ENCODE measurements around the gene SMARCAL1.

DNA sequence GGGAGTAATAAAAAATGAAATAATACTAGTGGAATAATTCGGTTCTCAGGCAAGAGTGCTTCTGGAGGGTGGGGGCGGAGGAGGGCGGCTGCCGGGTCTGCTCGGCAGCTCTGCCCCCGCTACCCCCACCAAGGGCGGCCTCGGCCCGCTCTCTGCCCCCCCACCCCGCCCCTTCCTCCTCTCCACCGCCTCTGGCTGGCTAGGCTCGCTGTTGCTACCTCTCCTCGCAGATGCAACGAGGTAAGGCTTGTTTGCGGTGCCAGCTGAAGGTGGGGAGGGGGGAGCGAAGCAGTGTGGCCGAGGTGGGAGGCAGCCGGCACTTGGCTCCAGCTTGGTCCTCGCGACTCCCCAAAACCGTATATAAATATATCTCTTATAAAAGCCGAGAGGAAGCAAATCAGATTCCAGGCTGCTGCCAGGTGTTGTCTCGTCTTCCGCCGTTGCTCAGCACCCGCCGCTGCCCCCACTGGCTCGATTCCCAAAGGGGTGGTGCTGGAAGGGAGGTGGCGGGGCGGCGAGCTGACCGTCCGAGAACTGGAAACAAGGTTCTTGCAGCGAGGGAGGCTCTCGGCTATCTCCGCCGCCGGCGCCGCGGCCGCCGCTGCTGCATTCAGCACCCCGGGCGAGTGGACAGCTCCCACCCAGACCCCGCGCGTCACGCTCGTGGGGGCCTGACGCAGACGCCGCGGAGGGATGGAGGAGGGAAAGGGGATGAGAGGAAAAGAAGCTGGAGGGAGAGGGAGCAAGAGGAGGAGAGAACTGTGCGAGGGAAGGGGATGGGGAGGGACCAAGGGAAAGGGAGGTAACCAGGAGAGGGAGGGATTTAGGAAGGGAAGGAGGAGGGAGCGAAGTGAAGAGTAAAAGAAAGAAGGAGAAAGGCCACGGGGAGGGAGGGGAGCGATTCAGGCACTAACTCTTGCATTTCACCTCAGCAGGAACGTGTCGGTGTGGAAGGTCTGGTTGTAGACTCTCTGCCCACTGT lies 40.3 kb upstream of the SMARCAL1 start, which contains the start of gene MARCHF4:
- TF ChIP-seq FOXJ3 (CRISPR knock-in tag; IDR thresholded peaks at IDR 0.05) (no peak), SIN3A (IDR thresholded peaks at IDR 0.05; ENCODE audit: borderline replicate concordance, low read depth, low read length) (peak; percentile 98), MAX (IDR thresholded peaks at IDR 0.05; ENCODE audit: low read depth) (no peak; the same call in none of the 2 replicates), SMC3 (IDR thresholded peaks at IDR 0.05; ENCODE audit: low read depth, low read length) (peak; percentile 7; the same call in 1 of the 2 replicates), MXI1 (IDR thresholded peaks at IDR 0.05; ENCODE audit: low read depth, low read length) (peak; percentile 83), MEF2A (IDR thresholded peaks at IDR 0.05; ENCODE audit: borderline replicate concordance, low read depth) (no peak), POLR2AphosphoS5 (IDR thresholded peaks at IDR 0.05; ENCODE audit: low read depth, low read length) (peak; percentile 31), RFX5 (IDR thresholded peaks at IDR 0.05; ENCODE audit: low read length) (no peak)
- TF ChIP-seq, protein P1, sequence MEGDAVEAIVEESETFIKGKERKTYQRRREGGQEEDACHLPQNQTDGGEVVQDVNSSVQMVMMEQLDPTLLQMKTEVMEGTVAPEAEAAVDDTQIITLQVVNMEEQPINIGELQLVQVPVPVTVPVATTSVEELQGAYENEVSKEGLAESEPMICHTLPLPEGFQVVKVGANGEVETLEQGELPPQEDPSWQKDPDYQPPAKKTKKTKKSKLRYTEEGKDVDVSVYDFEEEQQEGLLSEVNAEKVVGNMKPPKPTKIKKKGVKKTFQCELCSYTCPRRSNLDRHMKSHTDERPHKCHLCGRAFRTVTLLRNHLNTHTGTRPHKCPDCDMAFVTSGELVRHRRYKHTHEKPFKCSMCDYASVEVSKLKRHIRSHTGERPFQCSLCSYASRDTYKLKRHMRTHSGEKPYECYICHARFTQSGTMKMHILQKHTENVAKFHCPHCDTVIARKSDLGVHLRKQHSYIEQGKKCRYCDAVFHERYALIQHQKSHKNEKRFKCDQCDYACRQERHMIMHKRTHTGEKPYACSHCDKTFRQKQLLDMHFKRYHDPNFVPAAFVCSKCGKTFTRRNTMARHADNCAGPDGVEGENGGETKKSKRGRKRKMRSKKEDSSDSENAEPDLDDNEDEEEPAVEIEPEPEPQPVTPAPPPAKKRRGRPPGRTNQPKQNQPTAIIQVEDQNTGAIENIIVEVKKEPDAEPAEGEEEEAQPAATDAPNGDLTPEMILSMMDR (IDR thresholded peaks at IDR 0.05): no peak
- TF ChIP-seq, protein P2, sequence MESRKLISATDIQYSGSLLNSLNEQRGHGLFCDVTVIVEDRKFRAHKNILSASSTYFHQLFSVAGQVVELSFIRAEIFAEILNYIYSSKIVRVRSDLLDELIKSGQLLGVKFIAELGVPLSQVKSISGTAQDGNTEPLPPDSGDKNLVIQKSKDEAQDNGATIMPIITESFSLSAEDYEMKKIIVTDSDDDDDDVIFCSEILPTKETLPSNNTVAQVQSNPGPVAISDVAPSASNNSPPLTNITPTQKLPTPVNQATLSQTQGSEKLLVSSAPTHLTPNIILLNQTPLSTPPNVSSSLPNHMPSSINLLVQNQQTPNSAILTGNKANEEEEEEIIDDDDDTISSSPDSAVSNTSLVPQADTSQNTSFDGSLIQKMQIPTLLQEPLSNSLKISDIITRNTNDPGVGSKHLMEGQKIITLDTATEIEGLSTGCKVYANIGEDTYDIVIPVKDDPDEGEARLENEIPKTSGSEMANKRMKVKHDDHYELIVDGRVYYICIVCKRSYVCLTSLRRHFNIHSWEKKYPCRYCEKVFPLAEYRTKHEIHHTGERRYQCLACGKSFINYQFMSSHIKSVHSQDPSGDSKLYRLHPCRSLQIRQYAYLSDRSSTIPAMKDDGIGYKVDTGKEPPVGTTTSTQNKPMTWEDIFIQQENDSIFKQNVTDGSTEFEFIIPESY (IDR thresholded peaks at IDR 0.05; ENCODE audit: borderline replicate concordance, low read depth): no peak
- TF ChIP-seq, protein P3, sequence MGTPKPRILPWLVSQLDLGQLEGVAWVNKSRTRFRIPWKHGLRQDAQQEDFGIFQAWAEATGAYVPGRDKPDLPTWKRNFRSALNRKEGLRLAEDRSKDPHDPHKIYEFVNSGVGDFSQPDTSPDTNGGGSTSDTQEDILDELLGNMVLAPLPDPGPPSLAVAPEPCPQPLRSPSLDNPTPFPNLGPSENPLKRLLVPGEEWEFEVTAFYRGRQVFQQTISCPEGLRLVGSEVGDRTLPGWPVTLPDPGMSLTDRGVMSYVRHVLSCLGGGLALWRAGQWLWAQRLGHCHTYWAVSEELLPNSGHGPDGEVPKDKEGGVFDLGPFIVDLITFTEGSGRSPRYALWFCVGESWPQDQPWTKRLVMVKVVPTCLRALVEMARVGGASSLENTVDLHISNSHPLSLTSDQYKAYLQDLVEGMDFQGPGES (IDR thresholded peaks at IDR 0.05; ENCODE audit: low read depth, low read length): no peak

All from SK-N-SH (cell line).